ENCODE measurements around the gene PRKCQ.

PRKCQ gene

GRCh38 chr10:6592080-6592479 is 12.0 kb upstream of the PRKCQ start:
- H3K4me3 ChIP-seq (ENCODE audit: low read depth, low read length), result no peak overlapping the region
- TF ChIP-seq, protein P1, sequence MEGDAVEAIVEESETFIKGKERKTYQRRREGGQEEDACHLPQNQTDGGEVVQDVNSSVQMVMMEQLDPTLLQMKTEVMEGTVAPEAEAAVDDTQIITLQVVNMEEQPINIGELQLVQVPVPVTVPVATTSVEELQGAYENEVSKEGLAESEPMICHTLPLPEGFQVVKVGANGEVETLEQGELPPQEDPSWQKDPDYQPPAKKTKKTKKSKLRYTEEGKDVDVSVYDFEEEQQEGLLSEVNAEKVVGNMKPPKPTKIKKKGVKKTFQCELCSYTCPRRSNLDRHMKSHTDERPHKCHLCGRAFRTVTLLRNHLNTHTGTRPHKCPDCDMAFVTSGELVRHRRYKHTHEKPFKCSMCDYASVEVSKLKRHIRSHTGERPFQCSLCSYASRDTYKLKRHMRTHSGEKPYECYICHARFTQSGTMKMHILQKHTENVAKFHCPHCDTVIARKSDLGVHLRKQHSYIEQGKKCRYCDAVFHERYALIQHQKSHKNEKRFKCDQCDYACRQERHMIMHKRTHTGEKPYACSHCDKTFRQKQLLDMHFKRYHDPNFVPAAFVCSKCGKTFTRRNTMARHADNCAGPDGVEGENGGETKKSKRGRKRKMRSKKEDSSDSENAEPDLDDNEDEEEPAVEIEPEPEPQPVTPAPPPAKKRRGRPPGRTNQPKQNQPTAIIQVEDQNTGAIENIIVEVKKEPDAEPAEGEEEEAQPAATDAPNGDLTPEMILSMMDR (IDR thresholded peaks at IDR 0.05; ENCODE audit: low read depth, low read length), result no peak
- H3K36me3 ChIP-seq, result no peaks in the 10 kb centered on the region
- H3K27me3 ChIP-seq, result no peaks in the 10 kb centered on the region
- H3K4me1 ChIP-seq, result no peaks in the 10 kb centered on the region
- no peak for DNase-seq
- no peaks in the 10 kb centered on the region for H3K9me3 ChIP-seq

- no peaks in the 10 kb centered on the region for H3K27me3 ChIP-seq
- H3K4me3 ChIP-seq (ENCODE audit: low read depth, low read length), result no peak overlapping the region
- no peak for DNase-seq
- no peaks in the 10 kb centered on the region for H3K9me3 ChIP-seq
- H3K36me3 ChIP-seq, result no peaks in the 10 kb centered on the region
- no peaks in the 10 kb centered on the region for H3K4me1 ChIP-seq
- TF ChIP-seq, protein P1 (IDR thresholded peaks at IDR 0.05; ENCODE audit: low read depth, low read length), result no peak
Observed at GRCh38 chr10:6591668-6592067, 11.6 kb upstream of the PRKCQ start.

DNA sequence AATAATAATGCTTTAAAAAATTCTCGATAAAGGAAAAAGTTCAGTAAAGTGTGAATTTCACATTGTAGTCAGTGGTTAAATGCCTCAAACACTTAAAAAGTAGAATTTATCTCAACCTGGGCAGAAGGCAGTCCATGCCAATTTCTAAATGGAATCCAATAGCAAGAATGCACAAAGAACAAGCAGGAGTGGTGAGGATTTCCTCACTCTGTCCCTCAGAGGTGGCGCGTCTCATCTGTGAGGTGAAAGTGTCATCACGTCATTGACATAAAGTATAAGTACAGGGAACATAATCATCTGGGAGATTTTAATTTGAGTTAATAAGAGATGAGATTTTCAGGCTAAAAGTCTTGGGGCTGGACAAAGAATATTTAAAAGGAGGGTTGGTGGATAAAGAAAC is 10.0 kb upstream of the PRKCQ start:
- Histone ChIP-seq H3K27me3 (no peaks in the 10 kb centered on the region), H3K4me3 (ENCODE audit: low read depth, low read length) (no peak overlapping the region), H3K9me3 (no peaks in the 10 kb centered on the region), H3K36me3 (no peaks in the 10 kb centered on the region), H3K4me1 (no peaks in the 10 kb centered on the region)
- DNase-seq, result no peak
- TF ChIP-seq, protein P1 (IDR thresholded peaks at IDR 0.05; ENCODE audit: low read depth, low read length), result no peak

DNA sequence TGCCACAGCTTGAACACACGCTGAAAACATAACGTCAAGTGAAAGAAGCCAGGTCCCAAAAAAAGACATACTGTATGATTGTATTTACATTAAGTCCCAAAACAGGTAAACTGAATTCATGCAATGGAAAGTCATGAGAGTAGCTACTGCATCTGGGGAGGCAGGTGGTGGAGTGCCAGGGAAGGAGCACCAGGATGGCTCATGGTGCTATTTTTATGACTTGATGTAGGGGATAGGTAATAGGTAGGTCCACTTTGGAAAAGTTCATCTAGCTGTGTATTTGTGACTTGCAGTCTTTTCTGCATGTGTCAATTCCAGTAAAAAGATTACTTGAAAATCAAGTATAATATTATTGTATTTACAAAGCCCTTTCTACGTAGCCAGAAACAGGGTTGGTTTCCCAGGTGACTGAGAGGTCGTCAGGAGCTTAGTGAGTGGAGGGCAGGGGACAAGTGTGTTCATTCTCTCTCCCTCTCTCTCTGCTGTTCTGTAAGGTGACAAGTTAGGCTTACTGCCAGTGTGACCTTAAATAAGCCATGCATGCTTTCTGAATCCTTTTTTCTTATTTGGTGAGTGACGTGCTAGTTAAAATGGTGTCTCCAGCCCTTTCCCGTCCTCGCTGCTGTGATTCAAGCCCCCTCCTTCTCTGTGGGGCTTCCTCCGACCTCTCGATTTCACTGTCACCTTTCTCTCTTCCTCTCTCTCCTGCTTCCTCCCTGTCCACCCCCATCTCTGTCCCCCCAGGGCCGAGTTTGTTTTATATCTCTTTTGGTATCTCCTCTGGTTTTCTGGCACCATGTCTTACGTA is 9.4 kb upstream of the PRKCQ start:
- TF ChIP-seq, protein P1 (IDR thresholded peaks at IDR 0.05; ENCODE audit: low read depth, low read length), result no peak
- Histone ChIP-seq H3K9me3 (no peaks in the 10 kb centered on the region), H3K27me3 (no peaks in the 10 kb centered on the region), H3K36me3 (no peaks in the 10 kb centered on the region), H3K4me1 (no peaks in the 10 kb centered on the region), H3K4me3 (ENCODE audit: low read depth, low read length) (no peak overlapping the region)
- DNase-seq, result no peak

GRCh38 chr10:6588845-6589244 is 8.8 kb upstream of the PRKCQ start:
- TF ChIP-seq, protein P1 (IDR thresholded peaks at IDR 0.05; ENCODE audit: low read depth, low read length), result no peak
- H3K9me3 ChIP-seq, result no peaks in the 10 kb centered on the region
- no peaks in the 10 kb centered on the region for H3K27me3 ChIP-seq
- H3K4me1 ChIP-seq, result no peaks in the 10 kb centered on the region
- no peak overlapping the region for H3K4me3 ChIP-seq (ENCODE audit: low read depth, low read length)
- H3K36me3 ChIP-seq, result no peaks in the 10 kb centered on the region
- DNase-seq, result no peak

- TF ChIP-seq, protein P1 (IDR thresholded peaks at IDR 0.05; ENCODE audit: low read depth, low read length), result no peak
- no peak for DNase-seq
- H3K27me3 ChIP-seq, result no peaks in the 10 kb centered on the region
Observed at GRCh38 chr10:6588082-6588481, 8.0 kb upstream of the PRKCQ start.

More at GRCh38 chr10:6588082-6588481, 8.0 kb upstream of the PRKCQ start:
- H3K4me3 ChIP-seq (ENCODE audit: low read depth, low read length), result no peak overlapping the region
- no peaks in the 10 kb centered on the region for H3K9me3 ChIP-seq
- no peaks in the 10 kb centered on the region for H3K36me3 ChIP-seq
- H3K4me1 ChIP-seq, result no peaks in the 10 kb centered on the region
